ENCODE measurements around the gene SYT13. TPM values are rescaled to one million over a fixed set of nuclear protein-coding genes. Genes with fewer than 3 reads are reported as not detected.

SYT13 gene
- total RNA-seq, 1 donor from 2014 or later, result not detected

GRCh38 chr11:45275828-45276227 lies 10.3 kb downstream of the SYT13 start:
- intact Hi-C loops (cut with micrococcal nuclease), result no loop called here

DNA sequence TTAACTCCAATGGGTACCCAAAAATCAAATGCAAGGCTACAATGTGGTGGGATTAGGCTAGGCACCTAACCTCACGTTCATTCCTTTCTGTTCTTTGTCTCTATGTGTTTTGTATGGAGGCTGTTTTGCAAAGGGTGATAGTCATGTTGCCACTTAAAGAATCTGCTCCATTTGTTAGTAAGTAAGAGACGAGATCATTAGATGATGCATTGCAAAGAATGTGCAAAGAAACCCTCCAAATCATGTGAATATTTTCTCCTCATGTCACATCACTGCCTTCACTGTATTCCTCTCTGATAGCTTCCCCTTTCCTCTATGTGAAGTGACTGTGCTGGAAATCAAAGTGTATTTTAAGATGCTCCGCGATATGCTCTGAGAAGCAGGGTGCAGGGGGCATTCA lies 11.9 kb downstream of the SYT13 start:
- intact Hi-C loops (cut with micrococcal nuclease), result no loop called here

DNA sequence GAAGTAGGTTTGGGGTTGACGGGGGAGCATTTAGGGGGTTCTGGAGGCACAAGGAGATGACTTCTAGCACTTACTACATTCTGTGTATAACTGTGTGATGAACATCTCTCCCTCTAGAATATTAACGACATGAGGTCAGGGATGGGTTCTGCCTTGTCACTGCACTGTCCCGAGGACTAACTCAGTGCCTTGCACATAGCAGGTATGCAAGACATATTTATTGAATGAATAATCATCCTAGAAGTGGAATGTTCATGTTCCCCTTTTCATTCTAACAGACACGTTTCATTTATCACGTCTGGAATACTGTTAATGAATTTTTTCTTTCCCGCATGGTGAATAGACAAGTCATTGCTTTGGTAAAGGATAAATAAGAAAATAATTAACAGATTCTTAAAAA lies 12.6 kb downstream of the SYT13 start:
- intact Hi-C loops (cut with micrococcal nuclease), result no loop called here

GRCh38 chr11:45272701-45273100 lies 13.4 kb downstream of the SYT13 start:
- intact Hi-C loops (cut with micrococcal nuclease), result no loop called here

DNA sequence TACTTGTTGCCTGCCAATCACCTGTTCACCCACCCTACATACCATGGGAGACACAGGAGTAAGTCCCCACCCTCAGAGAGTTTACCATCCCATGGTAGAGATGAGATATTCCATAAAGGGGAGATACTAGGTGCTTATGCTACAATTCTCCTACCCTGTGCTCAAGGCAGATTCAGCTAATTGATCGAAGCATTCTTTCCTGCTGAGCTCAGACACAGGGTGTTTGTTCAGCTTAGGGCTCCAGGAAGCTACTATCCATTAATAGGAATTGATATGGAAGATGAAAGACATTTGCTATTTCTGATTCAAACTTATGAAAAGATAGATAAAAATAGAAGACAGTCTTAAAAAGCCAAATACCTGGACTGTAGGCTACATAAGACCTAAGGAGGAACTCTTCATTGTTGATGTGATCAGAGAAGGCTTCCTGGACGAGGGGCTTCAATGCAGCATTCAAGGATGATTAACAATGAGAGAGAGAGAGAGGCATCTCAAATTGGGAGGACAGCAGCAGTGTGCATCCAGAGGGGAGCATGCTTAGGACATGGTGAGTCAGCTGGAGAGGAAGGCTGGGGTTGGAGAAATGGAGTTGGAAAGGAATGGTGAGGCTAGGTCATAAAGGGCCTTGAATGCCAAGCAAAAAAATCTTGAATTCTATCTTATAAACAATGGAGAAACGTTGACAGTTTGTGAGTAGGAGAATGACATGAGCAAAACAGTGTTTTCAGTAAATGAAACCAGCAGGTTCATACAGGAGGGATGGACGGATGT lies 15.0 kb downstream of the SYT13 start:
- intact Hi-C loops (cut with micrococcal nuclease), result no loop called here

DNA sequence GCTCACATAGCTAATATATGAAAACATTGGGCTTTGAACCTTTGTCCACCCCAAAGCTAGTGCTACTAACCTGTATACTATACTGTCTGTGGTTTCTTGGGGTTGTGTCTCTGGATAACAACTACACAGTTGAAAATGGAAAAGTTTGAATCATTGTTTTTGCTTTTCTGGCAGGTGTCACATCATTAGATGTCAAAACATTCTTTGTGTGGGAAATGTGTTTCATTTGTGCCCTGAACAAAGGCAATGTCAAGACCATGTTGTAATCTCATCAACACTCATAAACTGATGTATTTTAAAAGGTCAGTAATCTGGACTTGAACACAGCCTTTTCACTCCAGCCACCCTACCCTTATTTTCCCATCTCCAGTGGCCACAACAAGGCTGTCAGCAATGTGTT lies 16.5 kb downstream of the SYT13 start:
- intact Hi-C loops (cut with micrococcal nuclease), result no loop called here

DNA sequence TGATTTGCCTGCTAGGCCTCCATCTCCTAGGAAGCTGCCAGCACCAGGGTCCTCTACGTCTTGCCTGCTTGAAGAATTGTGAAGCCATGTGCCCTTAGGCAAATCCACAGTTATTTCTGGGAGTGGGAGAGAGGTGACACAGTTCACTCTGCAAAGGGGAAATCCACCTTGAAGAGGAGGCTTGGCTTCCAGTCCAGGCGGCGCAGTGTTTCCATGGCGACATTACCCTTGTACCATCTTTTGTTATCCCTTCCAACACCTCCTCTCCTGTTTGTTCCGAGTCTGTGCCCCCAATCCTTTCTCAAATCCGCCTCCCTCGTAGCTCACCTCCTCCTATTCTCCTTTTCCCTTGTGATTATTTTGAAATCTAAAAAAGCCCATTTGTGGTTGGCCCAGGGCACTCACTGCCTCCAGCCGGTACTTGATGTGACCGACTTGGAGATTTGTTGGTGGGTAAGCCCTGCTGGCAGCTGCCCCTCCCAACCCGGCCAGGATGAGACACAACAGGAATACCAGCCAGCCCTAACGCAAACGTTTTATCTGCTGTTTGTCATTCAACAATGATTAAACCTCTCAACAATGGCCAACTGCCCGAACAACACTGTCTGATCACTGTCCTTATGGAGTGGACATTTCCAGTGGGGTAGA lies 18.4 kb downstream of the SYT13 start:
- intact Hi-C loops (cut with micrococcal nuclease), result no loop called here

- intact Hi-C loops (cut with micrococcal nuclease), result no loop called here
These were observed 19.1 kb downstream of the SYT13 start for GRCh38 chr11:45267052-45267451.

DNA sequence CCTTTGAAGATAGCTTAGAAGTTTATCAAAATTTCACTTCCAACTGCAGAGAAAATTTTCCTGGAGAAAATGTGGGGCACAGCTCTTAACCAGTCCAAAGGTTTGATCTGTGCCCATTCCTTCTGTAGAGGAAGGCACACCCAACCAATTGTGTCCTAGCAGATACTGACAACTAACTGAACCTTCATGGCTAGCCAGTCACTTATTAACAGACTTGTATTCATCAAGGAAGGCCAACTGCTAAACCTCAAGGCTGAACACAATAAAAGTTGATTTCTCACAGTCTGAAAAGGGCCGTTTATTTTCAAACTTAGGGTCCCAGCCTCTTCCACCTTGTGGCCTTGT lies 19.5 kb downstream of the SYT13 start:
- intact Hi-C loops (cut with micrococcal nuclease), result no loop called here

DNA sequence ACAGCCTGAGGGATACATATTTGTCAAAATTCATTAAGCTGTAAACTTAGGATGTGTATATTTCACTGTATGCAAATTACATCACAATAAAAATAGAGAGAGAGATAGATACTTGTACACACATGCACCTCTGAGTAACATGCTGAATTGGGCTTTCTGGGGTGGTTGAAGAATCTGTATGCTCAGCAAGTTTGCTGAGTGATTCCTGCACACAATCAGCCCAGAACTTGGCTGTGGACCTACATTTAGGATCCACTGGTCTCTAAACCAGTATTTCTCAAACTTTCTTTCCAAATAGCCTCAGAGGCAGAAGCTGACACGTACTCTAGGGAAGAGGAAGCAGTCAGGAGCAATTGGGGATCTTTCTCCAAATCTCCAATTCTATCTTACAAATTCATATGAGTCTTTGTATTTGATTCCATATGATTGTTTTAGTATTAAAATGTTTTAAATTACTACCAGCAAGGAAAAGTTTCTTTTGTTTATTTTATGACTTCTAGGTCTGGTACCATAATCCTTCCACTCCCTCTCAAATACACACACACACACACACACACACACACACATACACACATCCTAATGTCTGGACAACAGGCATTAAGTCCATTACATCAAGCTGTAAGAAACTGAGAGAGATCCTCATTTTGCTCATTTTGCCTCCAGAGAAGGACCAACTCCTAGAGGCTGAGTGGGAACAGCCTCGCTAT lies 20.0 kb downstream of the SYT13 start:
- intact Hi-C loops (cut with micrococcal nuclease), result no loop called here

GRCh38 chr11:45264839-45265515 lies 21.2 kb downstream of the SYT13 start:
- intact Hi-C loops (cut with micrococcal nuclease), result no loop called here

DNA sequence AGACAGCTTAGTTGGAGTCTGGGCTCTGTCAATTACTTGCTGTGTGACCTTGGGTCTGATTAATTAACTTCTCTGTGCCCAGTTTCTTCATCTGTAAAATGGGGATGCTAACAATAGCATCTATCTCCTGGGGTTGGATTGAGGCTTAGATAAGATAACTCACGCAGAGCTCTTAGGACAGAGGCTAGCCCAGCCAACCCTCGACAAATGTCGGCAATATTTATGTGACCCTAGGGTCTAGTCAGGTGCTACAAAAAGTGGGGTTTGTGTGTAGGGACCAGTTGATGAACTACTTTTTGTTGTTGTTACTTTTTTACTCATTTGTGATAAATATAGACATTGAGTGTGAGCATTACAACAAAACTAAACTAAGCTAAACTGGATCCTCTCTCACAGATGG lies 22.4 kb downstream of the SYT13 start:
- intact Hi-C loops (cut with micrococcal nuclease), result no loop called here

- intact Hi-C loops (cut with micrococcal nuclease), result no loop called here
These were observed 23.2 kb downstream of the SYT13 start for GRCh38 chr11:45262900-45263299.

GRCh38 chr11:45260071-45260470 lies 26.1 kb downstream of the SYT13 start:
- intact Hi-C loops (cut with micrococcal nuclease), result no loop called here

DNA sequence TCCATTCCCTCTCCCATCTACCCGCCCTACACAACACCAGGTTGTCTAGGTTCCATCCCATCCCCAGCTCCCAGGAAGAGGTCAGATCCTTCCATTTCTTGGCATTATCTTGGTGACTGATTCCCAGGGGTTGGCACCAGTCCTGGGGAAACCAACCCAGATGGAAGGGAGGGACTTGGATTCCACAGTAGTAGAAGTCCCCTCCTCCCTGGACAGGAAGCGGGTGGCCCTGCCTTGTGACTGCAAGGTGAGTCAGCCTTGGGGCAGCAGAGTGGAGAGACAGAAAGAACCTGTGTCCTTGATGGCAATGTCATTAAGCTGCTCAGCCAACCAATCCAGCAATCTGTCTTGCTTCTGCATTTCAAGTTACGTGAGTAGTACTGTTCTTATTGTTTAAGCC lies 26.5 kb downstream of the SYT13 start:
- intact Hi-C loops (cut with micrococcal nuclease), result no loop called here

GRCh38 chr11:45258982-45259530 lies 27.1 kb downstream of the SYT13 start:
- intact Hi-C loops (cut with micrococcal nuclease), result no loop called here

GRCh38 chr11:45254070-45254469 lies 32.1 kb downstream of the SYT13 start:
- intact Hi-C loops (cut with micrococcal nuclease), result no loop called here

DNA sequence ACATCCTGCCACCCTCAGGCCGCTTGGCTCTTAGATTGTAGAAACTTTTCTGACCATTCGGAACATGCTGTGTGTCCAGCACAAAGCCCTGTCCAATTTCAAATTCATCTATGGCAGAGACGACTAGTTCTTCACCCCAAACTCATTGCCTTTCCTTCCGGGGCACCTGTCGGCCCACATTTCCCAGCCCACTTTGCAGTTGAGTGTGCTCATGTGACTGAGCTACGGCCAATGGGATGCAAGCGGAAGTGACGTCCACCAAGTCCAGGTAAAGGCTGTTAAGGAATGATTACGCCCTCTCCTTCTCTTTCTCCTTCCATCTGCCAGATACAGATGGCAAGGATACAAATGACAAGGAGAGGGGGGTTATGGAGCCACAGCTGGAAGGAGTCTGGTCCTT lies 32.5 kb downstream of the SYT13 start:
- intact Hi-C loops (cut with micrococcal nuclease), result no loop called here

DNA sequence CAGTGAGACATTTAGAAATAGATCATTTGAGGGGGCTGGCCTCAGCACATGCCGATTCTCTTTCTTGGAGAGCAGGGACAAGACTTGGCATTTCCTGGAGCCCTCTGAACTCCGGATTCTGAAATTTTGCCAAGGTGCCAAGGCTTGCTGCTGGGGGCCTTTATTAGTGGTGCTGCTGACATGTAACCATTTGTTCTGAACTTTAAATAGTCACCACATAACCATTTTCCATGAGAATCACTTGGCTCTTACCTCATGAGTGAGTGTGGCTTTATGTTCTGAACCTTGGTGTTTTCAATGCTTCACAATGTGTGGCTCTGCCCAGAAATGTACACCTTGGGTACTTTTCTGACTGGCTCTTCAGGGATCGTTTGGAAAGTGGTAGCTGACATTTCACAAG lies 33.3 kb downstream of the SYT13 start:
- intact Hi-C loops (cut with micrococcal nuclease), result no loop called here

DNA sequence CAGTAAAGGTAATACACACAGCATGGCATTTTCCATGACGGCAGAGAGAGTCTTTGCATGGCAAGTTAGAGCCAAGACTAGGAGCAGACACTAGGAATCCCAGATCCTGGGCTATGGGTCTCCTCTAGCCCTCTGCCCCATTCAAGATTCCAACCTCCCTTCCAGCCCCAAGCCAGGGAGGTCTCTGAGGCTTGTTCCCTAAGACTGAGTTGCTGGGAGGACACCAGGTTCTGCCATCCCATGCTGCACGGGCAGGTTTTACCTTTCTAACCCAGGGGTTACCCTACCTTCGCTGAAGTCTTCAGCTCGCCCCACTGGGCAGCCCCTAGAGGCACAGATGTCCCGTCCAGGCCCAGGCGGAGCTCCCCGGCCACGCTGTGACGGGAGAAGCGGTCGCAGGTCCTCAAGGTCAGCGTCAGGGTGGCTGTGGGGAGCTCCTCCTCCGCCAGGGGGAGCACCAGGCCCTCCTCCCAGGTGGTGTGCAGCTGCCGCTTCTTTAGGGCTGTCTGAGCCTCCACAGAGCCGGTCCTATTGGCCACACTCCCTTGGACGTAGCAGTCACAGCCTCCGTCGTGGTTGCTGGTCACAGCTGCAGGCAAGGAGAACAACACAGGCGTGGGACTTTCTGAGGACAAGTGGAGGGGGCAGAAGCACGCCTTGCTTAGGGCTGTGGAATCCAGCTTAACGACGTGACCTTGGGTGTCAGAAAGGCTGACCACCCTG lies 33.8 kb downstream of the SYT13 start:
- intact Hi-C loops (cut with micrococcal nuclease), result no loop called here
